ENCODE data around the gene DRC7. TPM values are rescaled to one million over a fixed set of nuclear protein-coding genes. Genes with fewer than 3 reads are reported as not detected.
"Not testable (repeated sequence)": the region's sequence is repeated elsewhere in the genome, so short reads cannot be mapped to it uniquely, and the experiment has no call there.

DRC7 gene
- total RNA-seq, 4 donors from 2014 or later, result 0.22 to 2.1 TPM; not detected in 2

- TF ChIP-seq EP300 (IDR thresholded peaks at IDR 0.05) (no peak), CTCF (IDR thresholded peaks at IDR 0.05) (no peak), POLR2A (IDR thresholded peaks at IDR 0.05) (no peak)
- H3K9me3 ChIP-seq, result no peaks in the 10 kb centered on the region
- H3K27me3 ChIP-seq, result no peaks in the 10 kb centered on the region
- no peaks in the 10 kb centered on the region for H3K36me3 ChIP-seq
- WGBS, 2 donors, result 86 to 90% methylated on average over 5 of the region's 5 CpGs
- no peak overlapping the region for H3K27ac ChIP-seq
- H3K4me3 ChIP-seq, result no peak overlapping the region
- no peak for DNase-seq (ENCODE audit: low spot score in 2 of 2)
- no peaks in the 10 kb centered on the region for H3K4me1 ChIP-seq
Observed at GRCh38 chr16:57711346-57711745, 16.7 kb downstream of the DRC7 start.

- Histone ChIP-seq H3K36me3 (no peaks in the 10 kb centered on the region), H3K27me3 (no peaks in the 10 kb centered on the region), H3K4me3 (no peak overlapping the region), H3K4me1 (no peaks in the 10 kb centered on the region), H3K27ac (no peak overlapping the region), H3K9me3 (no peaks in the 10 kb centered on the region)
- WGBS, 2 donors, result 90 to 98% methylated on average over 3 of the region's 3 CpGs
- DNase-seq (ENCODE audit: low spot score in 2 of 2), result no peak
- no peak for TF ChIP-seq EP300 (IDR thresholded peaks at IDR 0.05)
- no peak for TF ChIP-seq CTCF (IDR thresholded peaks at IDR 0.05)
- no peak for TF ChIP-seq POLR2A (IDR thresholded peaks at IDR 0.05)
Observed at GRCh38 chr16:57711993-57712392, 17.4 kb downstream of the DRC7 start.

- H3K27me3 ChIP-seq; DNase-seq (ENCODE audit: low spot score in 2 of 2); H3K4me1 ChIP-seq; H3K27ac ChIP-seq; H3K36me3 ChIP-seq; H3K9me3 ChIP-seq; H3K4me3 ChIP-seq: not testable (repeated sequence)
- WGBS, 2 donors, result 70% methylated on average over 6 of the region's 6 CpGs
Observed at GRCh38 chr16:57712569-57712968, 18.0 kb downstream of the DRC7 start.

DNA sequence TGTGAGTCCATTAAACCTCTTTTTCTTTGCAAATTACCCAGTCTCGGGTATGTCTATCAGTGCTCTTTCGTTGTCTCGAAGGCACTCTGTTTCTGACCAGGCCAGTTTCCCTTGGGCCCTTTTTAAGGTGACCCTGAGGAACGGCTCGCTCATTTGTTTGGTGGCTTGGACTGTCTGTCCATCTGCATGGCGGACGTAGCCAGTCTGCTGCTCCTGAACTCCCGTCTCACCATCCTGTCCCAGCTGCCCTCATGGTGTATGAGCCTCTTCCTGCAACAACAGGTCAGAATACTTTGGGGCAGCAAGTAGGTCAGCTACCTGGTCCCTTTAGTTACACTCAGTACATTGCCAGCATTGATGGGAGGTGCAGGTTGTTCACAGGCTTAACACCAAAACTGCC, 19.0 kb downstream of the DRC7 start:
- no peaks in the 10 kb centered on the region for H3K36me3 ChIP-seq
- H3K9me3 ChIP-seq, result no peaks in the 10 kb centered on the region
- H3K27ac ChIP-seq, result no peak overlapping the region
- H3K27me3 ChIP-seq, result no peaks in the 10 kb centered on the region
- TF ChIP-seq POLR2A (IDR thresholded peaks at IDR 0.05) (no peak), EP300 (IDR thresholded peaks at IDR 0.05) (no peak), CTCF (IDR thresholded peaks at IDR 0.05) (no peak)
- WGBS, 2 donors, result 89 to 91% methylated on average over 8 of the region's 8 CpGs
- DNase-seq (ENCODE audit: low spot score in 2 of 2), result no peak
- H3K4me3 ChIP-seq, result no peak overlapping the region
- no peaks in the 10 kb centered on the region for H3K4me1 ChIP-seq

DNA sequence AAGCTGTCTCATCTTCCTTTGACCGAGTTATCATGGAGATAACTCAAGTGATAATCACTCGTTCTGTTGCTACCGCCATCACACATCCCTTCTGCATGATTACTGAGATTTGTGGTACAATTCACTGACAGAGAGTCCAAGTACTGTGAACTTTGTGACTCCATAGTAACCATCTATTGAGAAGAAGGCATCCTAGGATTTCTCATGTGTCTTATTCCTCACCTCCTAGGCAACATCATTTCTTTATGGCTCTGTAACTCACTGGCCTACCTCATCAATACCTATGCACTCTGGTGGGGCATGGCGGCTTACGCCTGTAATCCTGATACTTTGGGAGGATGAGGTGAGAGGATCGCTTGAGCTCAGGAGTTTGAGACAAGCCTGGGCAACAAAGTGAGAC, 19.4 kb downstream of the DRC7 start:
- Histone ChIP-seq H3K9me3 (no peaks in the 10 kb centered on the region), H3K36me3 (no peaks in the 10 kb centered on the region), H3K27me3 (no peaks in the 10 kb centered on the region), H3K4me1 (no peaks in the 10 kb centered on the region), H3K27ac (no peak overlapping the region), H3K4me3 (no peak overlapping the region)
- no peak for DNase-seq (ENCODE audit: low spot score in 2 of 2)
- TF ChIP-seq EP300 (IDR thresholded peaks at IDR 0.05), result no peak
- WGBS, 2 donors, result 87 to 91% methylated on average over 6 of the region's 6 CpGs

- TF ChIP-seq EP300 (IDR thresholded peaks at IDR 0.05) (no peak), CTCF (IDR thresholded peaks at IDR 0.05) (peak in 3 of 5 experiments; percentile 10 to 40 (median 29)), POLR2A (IDR thresholded peaks at IDR 0.05) (no peak)
- no peak for DNase-seq (ENCODE audit: low spot score in 2 of 2)
- WGBS, 2 donors, result 70 to 84% methylated on average over 2 to 3 of the region's 3 CpGs
Observed at GRCh38 chr16:57720142-57720575, 25.6 kb downstream of the DRC7 start.

More at GRCh38 chr16:57720142-57720575, 25.6 kb downstream of the DRC7 start:
- Histone ChIP-seq H3K27me3 (no peaks in the 10 kb centered on the region), H3K4me1 (no peaks in the 10 kb centered on the region), H3K36me3 (no peaks in the 10 kb centered on the region), H3K4me3 (no peak overlapping the region), H3K27ac (no peak overlapping the region), H3K9me3 (no peaks in the 10 kb centered on the region)
